ENCODE data around the gene MAPK10.

The MAPK10 gene

GRCh38 chr4:86381431-86381830 lies 21.6 kb upstream of the MAPK10 start:
- TF ChIP-seq, protein P1, sequence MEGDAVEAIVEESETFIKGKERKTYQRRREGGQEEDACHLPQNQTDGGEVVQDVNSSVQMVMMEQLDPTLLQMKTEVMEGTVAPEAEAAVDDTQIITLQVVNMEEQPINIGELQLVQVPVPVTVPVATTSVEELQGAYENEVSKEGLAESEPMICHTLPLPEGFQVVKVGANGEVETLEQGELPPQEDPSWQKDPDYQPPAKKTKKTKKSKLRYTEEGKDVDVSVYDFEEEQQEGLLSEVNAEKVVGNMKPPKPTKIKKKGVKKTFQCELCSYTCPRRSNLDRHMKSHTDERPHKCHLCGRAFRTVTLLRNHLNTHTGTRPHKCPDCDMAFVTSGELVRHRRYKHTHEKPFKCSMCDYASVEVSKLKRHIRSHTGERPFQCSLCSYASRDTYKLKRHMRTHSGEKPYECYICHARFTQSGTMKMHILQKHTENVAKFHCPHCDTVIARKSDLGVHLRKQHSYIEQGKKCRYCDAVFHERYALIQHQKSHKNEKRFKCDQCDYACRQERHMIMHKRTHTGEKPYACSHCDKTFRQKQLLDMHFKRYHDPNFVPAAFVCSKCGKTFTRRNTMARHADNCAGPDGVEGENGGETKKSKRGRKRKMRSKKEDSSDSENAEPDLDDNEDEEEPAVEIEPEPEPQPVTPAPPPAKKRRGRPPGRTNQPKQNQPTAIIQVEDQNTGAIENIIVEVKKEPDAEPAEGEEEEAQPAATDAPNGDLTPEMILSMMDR (IDR thresholded peaks at IDR 0.05): no peak
- no peak overlapping the region for H2AFZ ChIP-seq
- no peak overlapping the region for H3K4me3 ChIP-seq (ENCODE audit: low read depth, low read length)
- no peak overlapping the region for H3K4me2 ChIP-seq (ENCODE audit: low read length)
- H3K27ac ChIP-seq: no peak overlapping the region
- no peaks in the 10 kb centered on the region for H3K27me3 ChIP-seq (ENCODE audit: control insufficient read depth, insufficient read depth, low read length)
- H3K9me3 ChIP-seq (ENCODE audit: control insufficient read depth, low read length): no peaks in the 10 kb centered on the region
- H3K36me3 ChIP-seq (ENCODE audit: control insufficient read depth, insufficient read depth, low read length): no peaks in the 10 kb centered on the region
- no peaks in the 10 kb centered on the region for H3K79me2 ChIP-seq
- H3K4me1 ChIP-seq: no peaks in the 10 kb centered on the region
- H3K9ac ChIP-seq: no peak overlapping the region

DNA sequence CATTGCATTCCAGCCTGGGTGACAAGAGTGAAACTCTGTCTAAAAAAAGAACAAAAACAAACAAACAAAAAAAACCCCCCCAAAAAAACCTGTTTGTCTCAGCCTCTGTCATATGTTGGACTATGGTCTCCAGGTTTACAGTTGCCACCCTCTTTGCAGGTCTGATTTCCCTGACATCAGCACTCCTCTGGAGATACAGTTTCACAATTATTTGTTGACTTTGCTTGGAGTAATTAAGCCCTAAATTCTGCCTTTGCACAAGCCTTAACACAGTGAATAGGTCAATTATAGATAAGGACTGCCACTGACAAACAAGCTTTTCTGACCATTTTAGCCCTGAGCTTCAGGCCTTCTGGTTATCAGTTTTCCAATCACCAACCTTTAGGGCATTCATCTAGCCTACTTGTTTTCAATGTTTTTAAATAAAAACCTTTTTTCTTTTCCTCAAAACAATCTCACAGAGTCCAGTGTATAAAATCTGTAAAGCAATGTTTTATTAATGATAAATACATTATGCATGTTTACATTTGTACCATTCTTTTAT lies 20.4 kb upstream of the MAPK10 start:
- H3K27ac ChIP-seq: no peak overlapping the region
- no peaks in the 10 kb centered on the region for H3K9me3 ChIP-seq (ENCODE audit: control insufficient read depth, low read length)
- no peak overlapping the region for H3K4me3 ChIP-seq (ENCODE audit: low read depth, low read length)
- no peak overlapping the region for H3K9ac ChIP-seq
- H3K79me2 ChIP-seq: no peaks in the 10 kb centered on the region
- no peak overlapping the region for H3K4me2 ChIP-seq (ENCODE audit: low read length)
- H3K36me3 ChIP-seq (ENCODE audit: control insufficient read depth, insufficient read depth, low read length): no peaks in the 10 kb centered on the region
- no peak overlapping the region for H2AFZ ChIP-seq
- TF ChIP-seq, protein P1 (IDR thresholded peaks at IDR 0.05): no peak
- H3K27me3 ChIP-seq (ENCODE audit: control insufficient read depth, insufficient read depth, low read length): no peaks in the 10 kb centered on the region
- H3K4me1 ChIP-seq: no peaks in the 10 kb centered on the region

- no peak overlapping the region for H3K9ac ChIP-seq
- H2AFZ ChIP-seq: no peak overlapping the region
- TF ChIP-seq, protein P1 (IDR thresholded peaks at IDR 0.05): no peak
- H3K9me3 ChIP-seq (ENCODE audit: control insufficient read depth, low read length): no peaks in the 10 kb centered on the region
- H3K4me1 ChIP-seq: no peaks in the 10 kb centered on the region
- no peaks in the 10 kb centered on the region for H3K79me2 ChIP-seq
- H3K4me2 ChIP-seq (ENCODE audit: low read length): no peak overlapping the region
- H3K27ac ChIP-seq: no peak overlapping the region
- H3K4me3 ChIP-seq (ENCODE audit: low read depth, low read length): no peak overlapping the region
- no peaks in the 10 kb centered on the region for H3K27me3 ChIP-seq (ENCODE audit: control insufficient read depth, insufficient read depth, low read length)
- no peaks in the 10 kb centered on the region for H3K36me3 ChIP-seq (ENCODE audit: control insufficient read depth, insufficient read depth, low read length)
Observed at GRCh38 chr4:86376850-86377249, 17.0 kb upstream of the MAPK10 start.

DNA sequence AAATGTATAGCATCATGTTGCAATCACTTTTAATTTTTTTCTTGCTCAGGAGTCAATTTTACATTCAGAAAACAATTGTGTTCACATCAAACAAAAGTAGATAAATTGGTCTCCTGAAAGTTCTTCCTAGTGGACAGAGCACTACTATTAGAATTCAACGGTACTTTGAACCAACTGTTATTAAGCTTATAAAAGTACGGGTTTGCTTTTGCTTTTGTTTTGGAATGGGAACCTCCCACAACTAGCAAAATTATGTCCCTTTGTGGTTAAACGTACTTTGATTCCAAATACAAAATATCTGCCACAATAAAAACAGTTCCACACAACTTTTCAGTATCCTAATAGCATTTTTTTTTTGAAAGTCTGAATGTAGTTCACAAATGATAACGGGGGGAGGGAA lies 8.6 kb upstream of the MAPK10 start:
- Histone ChIP-seq H3K79me2 (no peaks in the 10 kb centered on the region), H3K9ac (no peak overlapping the region), H3K4me2 (ENCODE audit: low read length) (no peak overlapping the region), H3K36me3 (ENCODE audit: control insufficient read depth, insufficient read depth, low read length) (no peaks in the 10 kb centered on the region), H3K4me3 (ENCODE audit: low read depth, low read length) (no peak overlapping the region), H2AFZ (no peak overlapping the region), H3K4me1 (no peaks in the 10 kb centered on the region), H3K27me3 (ENCODE audit: control insufficient read depth, insufficient read depth, low read length) (no peaks in the 10 kb centered on the region), H3K9me3 (ENCODE audit: control insufficient read depth, low read length) (no peaks in the 10 kb centered on the region), H3K27ac (no peak overlapping the region)
- TF ChIP-seq, protein P1 (IDR thresholded peaks at IDR 0.05): no peak

DNA sequence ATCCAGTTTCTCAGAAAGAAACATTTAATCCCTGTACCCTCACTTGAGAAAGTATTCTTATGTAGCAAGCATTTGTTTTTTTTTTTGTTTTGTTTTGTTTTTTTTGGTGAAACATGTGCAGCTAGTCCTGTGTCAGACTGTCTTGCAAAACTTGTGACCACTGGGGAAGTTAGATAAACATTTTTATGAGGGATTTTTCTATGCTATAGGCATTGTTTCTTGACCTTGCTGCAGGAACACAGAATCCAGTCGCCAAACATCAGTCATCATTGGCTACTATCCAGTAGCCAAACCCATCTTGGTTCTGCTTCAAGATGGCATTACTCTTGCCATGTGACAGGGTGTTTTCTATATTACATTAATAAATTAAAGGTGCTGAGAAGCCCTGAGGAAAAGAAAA lies 7.7 kb upstream of the MAPK10 start:
- no peaks in the 10 kb centered on the region for H3K36me3 ChIP-seq (ENCODE audit: control insufficient read depth, insufficient read depth, low read length)
- H3K27ac ChIP-seq: no peak overlapping the region
- H3K4me1 ChIP-seq: no peaks in the 10 kb centered on the region
- no peak overlapping the region for H2AFZ ChIP-seq
- no peak overlapping the region for H3K4me2 ChIP-seq (ENCODE audit: low read length)
- H3K27me3 ChIP-seq (ENCODE audit: control insufficient read depth, insufficient read depth, low read length): no peaks in the 10 kb centered on the region
- H3K79me2 ChIP-seq: no peaks in the 10 kb centered on the region
- TF ChIP-seq, protein P1 (IDR thresholded peaks at IDR 0.05): no peak
- H3K9ac ChIP-seq: no peak overlapping the region
- no peaks in the 10 kb centered on the region for H3K9me3 ChIP-seq (ENCODE audit: control insufficient read depth, low read length)
- no peak overlapping the region for H3K4me3 ChIP-seq (ENCODE audit: low read depth, low read length)
